ENCODE data around the gene HAP1.

DNA sequence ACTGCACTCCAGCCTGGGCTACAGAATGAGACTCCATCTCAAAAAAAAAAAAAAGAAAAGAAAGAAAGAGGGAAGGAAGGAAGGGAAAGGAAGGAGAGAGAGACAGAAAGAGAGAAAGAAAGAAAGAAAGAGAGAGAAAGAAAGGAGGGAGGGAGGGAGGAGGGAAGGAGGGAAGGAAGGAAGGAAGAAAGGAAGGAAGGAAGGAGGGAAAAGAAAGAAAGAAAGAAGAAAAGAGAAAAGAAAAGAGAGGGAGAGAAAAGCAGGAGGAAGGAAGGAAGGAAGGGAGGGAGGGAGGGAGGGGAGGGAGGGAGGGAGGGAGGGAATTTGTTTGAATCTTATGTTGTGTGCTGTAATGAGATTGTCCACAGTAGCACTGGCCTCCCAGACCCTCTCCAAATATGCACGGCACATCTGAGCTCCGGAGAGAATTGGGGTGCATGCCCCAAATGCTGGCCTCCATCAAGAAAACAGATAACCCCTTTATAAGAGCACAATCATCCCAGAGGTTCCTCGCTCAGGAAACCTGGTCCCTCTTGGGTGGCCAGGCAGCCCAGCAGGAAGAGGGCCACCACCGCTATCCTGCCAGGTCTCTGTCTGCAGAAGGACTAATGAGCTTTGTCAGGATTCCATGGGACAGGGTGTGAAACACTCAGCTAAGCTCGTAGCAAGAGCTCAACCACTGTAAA lies 54.6 kb downstream of the HAP1 start:
- TF ChIP-seq CTCF (conservative IDR thresholded peaks at IDR 0.05) (no peak), ZFX (IDR thresholded peaks at IDR 0.05) (no peak)

All from C4-2B (cell line).